ENCODE data around the gene ORM2. TPM values are rescaled to one million over a fixed set of nuclear protein-coding genes. Genes with fewer than 3 reads are reported as not detected.

ORM2 gene
- polyA plus RNA-seq, 1 of the 3 experiments (the other 2 are of a cell fraction) = not detected

GRCh38 chr9:114317665-114318357 is 11.9 kb upstream of the ORM2 start:
- DNase-seq = no peak
- H4K20me1 ChIP-seq (ENCODE audit: insufficient read depth) = no peaks in the 10 kb centered on the region
- no peak overlapping the region for H3K4me2 ChIP-seq
- no peaks in the 10 kb centered on the region for H3K36me3 ChIP-seq (replicated peaks in 1 of 2; ENCODE audit: control insufficient read depth in 1 of 2, insufficient read depth in 2 of 2, low read length in 1 of 2)
- H3K27me3 ChIP-seq (ENCODE audit: insufficient read depth) = no peaks in the 10 kb centered on the region
- no peak overlapping the region; the same call in 1 of the 2 replicates for H2AFZ ChIP-seq (ENCODE audit: low read depth)
- no peak overlapping the region for H3K27ac ChIP-seq (ENCODE audit: low read depth in 2 of 2, low read length in 1 of 2)
- no peaks in the 10 kb centered on the region for H3K9me2 ChIP-seq
- ChIA-PET POLR2A (no interaction called here), CTCF (interaction anchor here (1.3 to 2.0 kb wide), 3 partner anchors 25 to 235 kb away, joined by 3 to 8 read pairs (median 8); no protein-coding TSS in a partner anchor)
- 83% methylated on average over 8 of the region's 8 CpGs for WGBS (ENCODE audit: low lambda C conversion rate)
- H3K9ac ChIP-seq = no peak overlapping the region
- H3K79me2 ChIP-seq (ENCODE audit: insufficient read depth) = no peaks in the 10 kb centered on the region
- H3K9me3 ChIP-seq = no peaks in the 10 kb centered on the region
- H3K4me3 ChIP-seq (ENCODE audit: low read depth in 2 of 2, low read length in 1 of 2) = no peak overlapping the region
- peaks cover 7% of the 10 kb centered on the region for H3F3A ChIP-seq (replicated peaks; ENCODE audit: insufficient read depth)
- peaks cover 0 to 3% of the 10 kb centered on the region in 2 experiments; a peak in 2 of 4 replicates for H3K4me1 ChIP-seq (ENCODE audit: control insufficient read depth in 1 of 2, insufficient read depth in 2 of 2, low read depth in 1 of 2, low read length in 1 of 2)
- no peak for TF ChIP-seq RCOR1 (IDR thresholded peaks at IDR 0.05; ENCODE audit: low read length)
- TF ChIP-seq, protein P1, sequence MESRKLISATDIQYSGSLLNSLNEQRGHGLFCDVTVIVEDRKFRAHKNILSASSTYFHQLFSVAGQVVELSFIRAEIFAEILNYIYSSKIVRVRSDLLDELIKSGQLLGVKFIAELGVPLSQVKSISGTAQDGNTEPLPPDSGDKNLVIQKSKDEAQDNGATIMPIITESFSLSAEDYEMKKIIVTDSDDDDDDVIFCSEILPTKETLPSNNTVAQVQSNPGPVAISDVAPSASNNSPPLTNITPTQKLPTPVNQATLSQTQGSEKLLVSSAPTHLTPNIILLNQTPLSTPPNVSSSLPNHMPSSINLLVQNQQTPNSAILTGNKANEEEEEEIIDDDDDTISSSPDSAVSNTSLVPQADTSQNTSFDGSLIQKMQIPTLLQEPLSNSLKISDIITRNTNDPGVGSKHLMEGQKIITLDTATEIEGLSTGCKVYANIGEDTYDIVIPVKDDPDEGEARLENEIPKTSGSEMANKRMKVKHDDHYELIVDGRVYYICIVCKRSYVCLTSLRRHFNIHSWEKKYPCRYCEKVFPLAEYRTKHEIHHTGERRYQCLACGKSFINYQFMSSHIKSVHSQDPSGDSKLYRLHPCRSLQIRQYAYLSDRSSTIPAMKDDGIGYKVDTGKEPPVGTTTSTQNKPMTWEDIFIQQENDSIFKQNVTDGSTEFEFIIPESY (IDR thresholded peaks at IDR 0.05; ENCODE audit: borderline replicate concordance, low read depth) = no peak
- no peak for TF ChIP-seq ELF1 (IDR thresholded peaks at IDR 0.05)
- TF ChIP-seq JUND (IDR thresholded peaks at IDR 0.05) = no peak
- no peak for TF ChIP-seq MAX (IDR thresholded peaks at IDR 0.05; ENCODE audit: low read depth)
- no peak for TF ChIP-seq RXRA (IDR thresholded peaks at IDR 0.05; ENCODE audit: borderline replicate concordance, low read depth)
- TF ChIP-seq GABPA (IDR thresholded peaks at IDR 0.05; ENCODE audit: low read depth) = no peak
- no peak for TF ChIP-seq FOXM1 (IDR thresholded peaks at IDR 0.05; ENCODE audit: low read depth)
- TF ChIP-seq SIN3A (IDR thresholded peaks at IDR 0.05; ENCODE audit: borderline replicate concordance, low read depth, low read length) = no peak
- TF ChIP-seq FOSL2 (IDR thresholded peaks at IDR 0.05; ENCODE audit: borderline replicate concordance, low read depth) = no peak
- TF ChIP-seq EZH2phosphoT487 (IDR thresholded peaks at IDR 0.05; ENCODE audit: borderline replicate concordance, low read depth) = no peak

DNA sequence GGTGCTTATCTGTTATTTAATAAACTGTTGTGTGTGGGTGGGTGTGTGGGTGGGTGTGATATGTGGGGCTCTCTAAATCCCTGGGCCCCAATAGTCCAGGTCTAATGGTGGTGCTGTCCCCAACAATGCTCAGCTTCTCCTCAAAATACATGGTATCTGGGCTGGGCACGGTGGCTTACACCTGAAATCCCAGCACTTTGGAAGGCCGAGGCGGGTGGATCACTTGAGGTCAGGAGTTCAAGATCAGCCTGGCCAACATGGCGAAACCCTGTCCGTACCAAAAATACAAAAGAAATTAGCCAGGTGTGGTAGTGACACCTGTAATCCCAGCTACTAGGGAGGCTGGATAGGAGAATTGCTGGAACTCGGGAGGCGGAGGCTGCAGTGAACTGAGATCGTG is 11.3 kb upstream of the ORM2 start:
- Histone ChIP-seq H3K27ac (ENCODE audit: low read depth in 2 of 2, low read length in 1 of 2) (no peak overlapping the region), H3K9me2 (no peaks in the 10 kb centered on the region), H3K4me2 (no peak overlapping the region), H3K9ac (no peak overlapping the region), H3K4me3 (ENCODE audit: low read depth in 2 of 2, low read length in 1 of 2) (no peak overlapping the region), H3K27me3 (ENCODE audit: insufficient read depth) (no peaks in the 10 kb centered on the region), H3K9me3 (no peaks in the 10 kb centered on the region), H3F3A (replicated peaks; ENCODE audit: insufficient read depth) (peaks cover 7% of the 10 kb centered on the region), H4K20me1 (ENCODE audit: insufficient read depth) (no peaks in the 10 kb centered on the region), H2AFZ (ENCODE audit: low read depth) (no peak overlapping the region), H3K36me3 (replicated peaks in 1 of 2; ENCODE audit: control insufficient read depth in 1 of 2, insufficient read depth in 2 of 2, low read length in 1 of 2) (no peaks in the 10 kb centered on the region), H3K4me1 (ENCODE audit: control insufficient read depth in 1 of 2, insufficient read depth in 2 of 2, low read depth in 1 of 2, low read length in 1 of 2) (peaks cover 0 to 3% of the 10 kb centered on the region in 2 experiments; a peak in 2 of 4 replicates), H3K79me2 (ENCODE audit: insufficient read depth) (no peaks in the 10 kb centered on the region)
- POLR2A ChIA-PET = no interaction called here
- DNase-seq = no peak
- TF ChIP-seq NRF1 (IDR thresholded peaks at IDR 0.05; ENCODE audit: low read depth, low read length) (no peak), CHD2 (IDR thresholded peaks at IDR 0.05; ENCODE audit: low read length, partially characterized antibody) (no peak), SMC3 (IDR thresholded peaks at IDR 0.05; ENCODE audit: low read depth, low read length) (no peak), TAF1 (IDR thresholded peaks at IDR 0.05; ENCODE audit: borderline replicate concordance, low read depth, low read length) (no peak), YY1 (IDR thresholded peaks at IDR 0.05; ENCODE audit: low read depth) (no peak), PBX3 (IDR thresholded peaks at IDR 0.05) (no peak), GABPA (IDR thresholded peaks at IDR 0.05; ENCODE audit: low read depth) (no peak), EP300 (IDR thresholded peaks at IDR 0.05; ENCODE audit: borderline replicate concordance in 1 of 2, low read depth in 1 of 2, low read length in 1 of 2) (no peak), GATA2 (CRISPR knock-in tag; IDR thresholded peaks at IDR 0.05) (no peak), TCF12 (IDR thresholded peaks at IDR 0.05) (no peak), NFIC (IDR thresholded peaks at IDR 0.05; ENCODE audit: borderline replicate concordance) (no peak)
- TF ChIP-seq, protein P1 (IDR thresholded peaks at IDR 0.05; ENCODE audit: borderline replicate concordance, low read depth) = no peak
- CTCF ChIA-PET = no interaction called here
- 95% methylated on average over 8 of the region's 8 CpGs for WGBS (ENCODE audit: low lambda C conversion rate)

Measured in SK-N-SH (cell line).